GM18499 (cell line): ENCODE measurements around the gene ASF1A.

Experiments used
- ATAC-seq: cut with Tn5 transposase; IDR thresholded peaks from one replicate; pipeline ENCODE4 v1.9.1; 2021; ENCODE audit warnings: moderate number of reproducible peaks; ENCODE audit not compliant: insufficient read depth, unreplicated experiment

The ASF1A gene

DNA sequence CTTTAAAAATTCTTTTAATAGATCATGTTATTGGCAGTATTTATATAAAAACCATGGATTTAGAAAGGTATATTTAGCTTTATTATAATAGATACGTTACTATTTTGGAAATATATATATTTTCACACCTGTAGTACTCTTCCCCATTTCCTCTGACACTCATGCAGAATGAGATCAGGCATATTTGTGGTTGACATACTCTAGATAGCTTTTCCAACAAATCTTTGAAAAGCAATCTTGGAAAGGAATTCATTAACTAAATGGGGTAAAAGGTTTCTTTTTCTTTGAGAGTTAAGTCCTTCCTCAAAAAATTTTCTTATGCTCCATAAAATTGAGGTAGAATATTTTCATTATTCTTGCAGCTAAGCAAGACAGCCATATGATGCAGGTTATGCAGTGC, 14.5 kb downstream of the ASF1A start:
- no peak for ATAC-seq

- no peak for ATAC-seq
Observed at GRCh38 chr6:118912646-118913045, 18.7 kb downstream of the ASF1A start.

- no peak for ATAC-seq
Observed at GRCh38 chr6:118913161-118913560, 19.2 kb downstream of the ASF1A start.

DNA sequence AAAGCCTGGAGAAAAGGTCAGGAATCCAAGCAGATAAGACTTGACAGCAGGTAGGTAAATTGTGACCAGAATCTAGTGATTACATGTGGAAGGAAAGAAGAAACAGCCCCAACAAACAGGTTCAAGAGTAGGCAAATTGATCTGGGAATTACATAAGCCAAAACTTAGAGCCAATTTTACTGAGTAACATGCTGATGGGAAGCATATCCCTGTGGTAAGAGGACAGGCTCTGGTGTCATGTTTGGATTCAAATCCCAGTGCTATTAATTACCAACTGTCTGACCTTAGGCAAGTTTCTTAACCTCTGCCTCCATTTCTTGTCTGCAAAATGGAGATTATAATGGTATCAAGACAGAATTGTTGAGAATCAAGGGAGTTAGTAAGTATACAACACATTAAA, 20.6 kb downstream of the ASF1A start:
- no peak for ATAC-seq

DNA sequence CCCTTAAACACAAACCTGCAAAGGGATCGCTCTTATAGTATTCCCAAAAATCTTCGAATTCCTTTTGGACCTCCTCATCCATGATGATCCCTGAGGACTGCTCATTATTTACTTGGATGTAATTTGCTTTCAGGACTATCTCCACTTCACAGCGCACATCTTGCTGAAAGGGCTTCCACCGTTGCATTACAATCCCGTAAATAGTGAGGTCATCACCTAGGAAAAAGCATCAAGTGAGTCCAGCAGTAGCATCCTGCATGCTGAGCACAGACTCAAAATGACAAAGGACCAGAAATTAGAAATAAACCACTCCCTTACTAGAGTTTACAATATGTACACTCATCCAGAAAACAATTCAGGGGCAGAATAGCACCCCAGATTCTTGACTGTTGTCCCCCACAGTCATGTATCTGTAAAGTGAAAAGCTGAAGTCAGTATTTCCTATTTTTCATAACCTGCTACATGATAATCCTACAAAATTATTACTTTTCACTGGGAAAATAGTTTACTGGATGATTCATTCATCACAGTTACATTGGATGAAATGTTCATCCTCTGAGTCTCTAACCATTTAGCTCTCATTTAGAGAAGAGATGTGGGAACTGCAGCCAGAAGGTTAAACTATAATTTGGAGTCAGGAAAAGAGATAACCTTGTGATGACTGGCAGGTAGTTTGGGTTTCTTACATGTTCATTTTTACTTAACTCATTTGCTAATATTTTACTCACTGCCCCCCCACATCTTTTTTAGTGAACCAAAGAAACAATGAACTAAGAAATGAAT, 23.8 kb downstream of the ASF1A start:
- ATAC-seq: no peak

DNA sequence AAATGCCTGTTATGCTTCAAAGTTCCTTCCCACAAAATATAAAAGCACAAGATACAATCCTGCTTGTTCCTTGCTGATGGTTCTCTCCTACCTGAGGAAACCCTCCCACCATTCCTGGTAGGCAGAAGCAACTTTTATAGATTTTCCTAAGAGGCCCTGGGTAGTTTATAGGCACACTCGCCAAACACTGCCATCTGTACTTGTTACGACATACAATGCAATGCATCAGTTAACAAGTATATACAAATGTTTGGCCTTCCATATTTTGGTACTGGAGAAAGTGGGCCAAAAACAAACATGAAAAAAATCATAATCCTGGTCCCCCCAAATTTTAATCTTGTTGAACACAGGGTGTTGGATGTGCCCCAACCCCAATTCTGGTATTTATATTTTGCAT, 24.4 kb downstream of the ASF1A start:
- no peak for ATAC-seq

DNA sequence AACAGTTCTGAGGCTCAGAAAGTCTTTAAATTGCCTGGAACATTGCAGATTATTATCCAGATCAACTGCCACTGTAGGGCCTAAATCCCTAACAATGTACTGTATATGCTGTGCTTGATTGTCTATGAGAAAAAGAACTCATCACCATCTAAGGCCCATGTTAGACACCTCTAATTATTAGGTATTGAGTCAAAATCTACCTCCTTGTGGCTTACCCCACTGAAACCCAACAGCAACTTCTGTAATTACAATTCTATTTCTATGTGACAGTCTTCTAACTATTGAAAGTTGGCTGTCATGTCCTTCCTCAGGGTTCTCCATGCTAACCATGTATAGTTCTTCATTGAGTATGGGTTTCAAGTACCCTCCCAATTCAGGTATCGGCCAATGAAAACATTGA, 27.1 kb downstream of the ASF1A start:
- no peak for ATAC-seq

- ATAC-seq: no peak
Observed at GRCh38 chr6:118923035-118923434, 29.1 kb downstream of the ASF1A start.

- no peak for ATAC-seq
Observed at GRCh38 chr6:118930680-118931079, 36.7 kb downstream of the ASF1A start.

GRCh38 chr6:118931436-118931835, 37.5 kb downstream of the ASF1A start:
- ATAC-seq: no peak

- no peak for ATAC-seq
Observed at GRCh38 chr6:118932421-118932820, 38.5 kb downstream of the ASF1A start.

DNA sequence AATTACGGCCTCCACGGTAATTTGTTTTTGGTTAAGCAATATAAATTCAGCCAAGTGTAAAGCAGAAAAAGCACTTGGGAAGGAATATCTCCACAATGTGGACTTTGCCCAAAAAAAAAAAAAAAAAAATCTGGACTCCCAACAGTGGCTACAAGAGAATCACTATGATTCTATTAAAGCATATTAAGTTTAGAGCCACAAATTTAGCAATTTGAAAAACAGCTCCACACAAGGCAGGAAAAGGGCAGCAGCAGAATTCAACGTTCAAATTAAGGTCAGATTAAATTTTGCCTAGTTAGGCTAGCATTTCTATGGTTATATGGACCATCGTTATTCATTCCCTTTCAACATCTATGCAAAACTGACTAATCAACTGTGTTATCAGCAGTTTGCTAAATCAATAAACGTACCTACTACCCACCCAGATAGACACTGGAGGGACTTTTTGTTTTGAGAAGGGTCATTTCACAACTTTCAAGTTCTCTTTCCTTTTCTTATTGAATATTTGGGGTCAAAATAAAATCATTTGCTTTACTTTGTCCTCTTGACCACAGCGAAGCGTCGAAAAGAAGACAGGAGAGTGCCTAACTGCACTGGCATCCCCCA, 40.0 kb downstream of the ASF1A start:
- peak; percentile 0 for ATAC-seq

DNA sequence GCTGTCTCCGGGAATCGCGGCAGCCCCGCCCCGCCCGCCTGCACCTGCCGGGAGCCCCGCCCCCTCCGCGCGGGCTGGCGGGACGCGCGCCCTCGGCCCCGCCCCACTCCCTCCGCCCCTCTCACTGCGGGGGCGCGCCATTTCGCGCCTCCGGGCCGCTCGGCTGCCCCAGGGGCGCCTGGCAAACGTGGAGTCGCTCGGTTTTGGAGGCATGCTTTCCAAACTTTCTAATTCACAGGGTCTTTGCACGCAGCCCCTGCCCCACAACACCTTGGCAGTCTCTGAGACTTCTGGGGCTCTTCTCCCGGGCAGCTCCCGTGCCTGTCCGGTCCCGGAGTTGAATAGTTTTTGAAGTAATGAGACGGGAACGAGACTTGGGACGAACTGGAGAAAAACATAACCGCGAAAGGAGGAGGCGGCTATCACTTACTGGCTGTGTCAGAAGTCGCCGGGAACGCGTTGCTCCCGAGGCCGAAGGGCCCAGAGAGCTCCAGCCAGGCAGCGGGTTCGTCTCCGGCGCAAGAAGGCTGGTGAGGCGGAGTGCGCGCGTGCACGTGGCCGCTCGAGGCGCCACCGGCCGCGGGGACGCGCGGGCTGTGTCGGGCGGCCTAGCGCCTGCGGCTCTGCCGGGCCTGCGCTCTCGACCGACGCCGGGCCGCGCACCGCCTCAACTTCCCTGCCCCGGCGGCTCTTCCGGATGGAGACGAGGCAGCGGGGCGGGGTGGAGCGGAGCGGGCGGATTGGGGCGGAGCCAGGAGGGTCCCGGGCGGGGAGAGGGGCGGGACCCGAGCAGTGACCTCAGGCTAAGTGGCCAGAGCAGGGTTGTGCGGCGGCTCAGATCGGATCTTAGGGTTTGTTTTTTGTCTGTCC, 40.7 kb downstream of the ASF1A start, which contains the start of gene MCM9:
Gene MCM9, minus strand, starts transcription at position 699 of the 870 bp plus-strand sequence. CDS start 3,436 bp downstream, outside the sequence.
- ATAC-seq: peak; percentile 94

GRCh38 chr6:118935331-118935668, 41.3 kb downstream of the ASF1A start:
- ATAC-seq: peak; percentile 22

DNA sequence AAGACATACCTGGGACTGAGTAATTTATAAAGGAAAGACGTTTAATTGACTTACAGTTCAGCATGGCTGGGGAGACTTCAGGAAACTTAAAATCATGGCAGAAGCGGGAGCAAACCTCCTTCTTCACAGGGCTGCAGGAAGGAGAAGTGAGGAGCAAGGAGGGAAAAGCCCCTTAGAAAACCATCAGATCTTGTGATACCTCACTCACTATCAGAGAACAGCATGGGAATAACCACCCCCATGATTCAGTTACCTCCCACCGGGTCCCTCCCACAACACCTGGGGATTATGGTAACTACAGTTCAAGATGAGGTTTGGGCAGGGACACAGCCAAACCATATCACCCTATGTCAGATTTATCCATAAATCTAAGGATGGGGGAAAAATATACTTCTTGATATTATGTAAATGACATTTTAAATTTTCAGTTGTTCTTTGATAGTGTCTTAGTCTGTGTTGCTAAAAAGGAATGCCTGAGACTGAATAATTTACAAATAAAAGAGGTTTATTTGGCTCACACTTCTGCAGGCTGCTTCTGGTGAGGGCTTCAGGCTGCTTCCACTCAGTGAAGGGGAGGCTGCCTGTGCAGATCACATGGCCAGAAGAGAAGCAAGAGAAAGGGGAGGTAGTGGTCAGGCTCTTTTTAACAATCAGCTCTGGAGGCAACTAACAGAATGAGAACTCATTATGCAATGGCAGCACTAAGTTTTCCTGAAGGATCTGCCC, 42.2 kb downstream of the ASF1A start:
- no peak for ATAC-seq

DNA sequence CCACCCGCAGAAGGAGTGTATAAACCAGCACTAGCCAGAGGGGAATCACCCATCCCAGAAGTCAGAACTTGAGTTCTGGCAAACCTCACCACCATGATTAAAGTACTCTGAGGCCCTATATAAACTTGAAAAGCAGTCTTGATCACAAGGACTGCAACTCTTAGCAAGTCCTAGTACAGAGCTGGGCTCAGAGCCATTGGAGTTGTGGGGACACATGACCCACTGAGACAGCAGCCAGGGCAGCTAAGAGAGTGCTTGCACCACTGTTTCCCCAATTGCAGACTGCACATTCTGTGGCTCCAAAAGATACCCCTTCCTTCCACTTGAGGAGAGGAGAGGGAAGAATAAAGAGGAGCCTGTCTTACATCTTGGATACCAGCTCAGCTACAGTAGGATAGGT, 45.7 kb downstream of the ASF1A start:
- ATAC-seq: no peak

GRCh38 chr6:118940770-118941169, 46.8 kb downstream of the ASF1A start:
- no peak for ATAC-seq

GRCh38 chr6:118945217-118945616, 51.3 kb downstream of the ASF1A start:
- ATAC-seq: no peak

DNA sequence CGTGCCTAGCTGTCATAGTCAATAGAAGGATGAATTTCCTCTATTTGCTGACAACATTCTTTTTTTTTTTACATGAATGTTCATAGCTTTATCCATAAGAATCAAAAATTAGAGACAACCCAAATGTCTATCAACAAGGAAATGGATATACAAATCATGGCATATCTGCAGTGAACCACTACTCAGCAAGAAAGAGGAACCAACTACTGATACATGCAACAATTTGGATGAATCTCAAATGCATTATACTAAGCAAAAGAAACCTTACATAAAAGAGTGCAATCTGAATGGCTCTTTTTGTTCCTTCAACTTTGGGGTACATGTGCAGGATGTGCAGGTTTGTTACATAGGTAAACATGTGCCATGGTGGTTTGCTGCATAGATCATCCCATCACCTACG, 58.7 kb downstream of the ASF1A start:
- ATAC-seq: no peak

DNA sequence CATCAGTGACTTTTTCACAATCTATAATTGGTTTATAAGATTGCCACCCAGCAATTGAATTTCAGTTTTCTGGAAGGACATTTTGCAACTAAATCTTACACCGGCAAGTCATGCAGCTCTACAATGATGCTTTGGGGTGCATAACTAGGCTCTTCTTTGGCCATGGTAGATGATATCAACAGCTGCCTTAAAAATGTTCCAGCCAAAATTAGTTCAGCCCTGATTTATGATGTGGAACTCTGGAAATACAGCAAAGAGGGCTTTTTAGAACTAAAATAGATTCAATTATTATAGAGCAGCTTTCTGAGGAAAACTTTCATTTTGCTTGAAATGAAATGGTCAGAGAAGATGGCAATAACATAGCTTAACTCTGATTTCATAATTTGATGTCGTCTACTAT, 59.4 kb downstream of the ASF1A start:
- ATAC-seq: no peak
